Measurements from ENCODE around the gene TP53RK.

DNA sequence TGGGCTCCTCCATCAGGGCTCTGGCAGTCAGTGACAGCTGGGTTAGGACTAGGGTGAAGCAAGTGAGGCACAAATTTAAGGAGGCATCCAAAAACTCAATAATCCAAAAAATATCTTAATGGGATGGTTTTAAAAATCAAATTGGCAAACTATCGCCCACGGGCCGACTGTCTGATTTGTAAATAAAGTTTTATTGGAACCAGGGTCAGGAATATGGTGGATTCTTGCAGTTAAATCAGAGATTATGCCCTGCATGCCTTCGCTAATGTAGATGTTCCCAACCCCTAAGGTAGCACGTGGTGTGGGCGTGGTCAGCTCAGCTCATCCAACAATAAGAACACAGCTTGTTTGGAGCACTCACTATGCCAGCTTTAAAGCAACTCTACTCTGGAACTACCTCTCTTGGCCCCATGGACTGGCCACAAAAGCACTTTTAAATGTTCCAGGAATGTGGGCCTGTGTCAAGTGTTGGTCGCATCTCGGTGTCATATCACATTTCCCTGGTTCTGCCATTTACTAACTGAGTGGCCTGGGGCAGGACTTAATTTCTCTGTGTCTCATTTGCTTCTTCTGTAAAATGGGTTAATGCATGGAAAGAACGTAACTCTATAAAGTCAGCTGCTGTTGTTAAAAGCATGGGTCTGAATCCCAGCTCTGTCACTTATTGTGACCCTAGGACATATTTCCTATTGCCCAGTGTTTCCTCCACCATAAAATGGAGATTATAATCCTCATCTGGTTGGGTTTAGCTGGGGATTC is 7.0 kb downstream of the TP53RK start:
- TF ChIP-seq POLR2A (IDR thresholded peaks at IDR 0.05) = no peak
- TF ChIP-seq, protein P1, sequence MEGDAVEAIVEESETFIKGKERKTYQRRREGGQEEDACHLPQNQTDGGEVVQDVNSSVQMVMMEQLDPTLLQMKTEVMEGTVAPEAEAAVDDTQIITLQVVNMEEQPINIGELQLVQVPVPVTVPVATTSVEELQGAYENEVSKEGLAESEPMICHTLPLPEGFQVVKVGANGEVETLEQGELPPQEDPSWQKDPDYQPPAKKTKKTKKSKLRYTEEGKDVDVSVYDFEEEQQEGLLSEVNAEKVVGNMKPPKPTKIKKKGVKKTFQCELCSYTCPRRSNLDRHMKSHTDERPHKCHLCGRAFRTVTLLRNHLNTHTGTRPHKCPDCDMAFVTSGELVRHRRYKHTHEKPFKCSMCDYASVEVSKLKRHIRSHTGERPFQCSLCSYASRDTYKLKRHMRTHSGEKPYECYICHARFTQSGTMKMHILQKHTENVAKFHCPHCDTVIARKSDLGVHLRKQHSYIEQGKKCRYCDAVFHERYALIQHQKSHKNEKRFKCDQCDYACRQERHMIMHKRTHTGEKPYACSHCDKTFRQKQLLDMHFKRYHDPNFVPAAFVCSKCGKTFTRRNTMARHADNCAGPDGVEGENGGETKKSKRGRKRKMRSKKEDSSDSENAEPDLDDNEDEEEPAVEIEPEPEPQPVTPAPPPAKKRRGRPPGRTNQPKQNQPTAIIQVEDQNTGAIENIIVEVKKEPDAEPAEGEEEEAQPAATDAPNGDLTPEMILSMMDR (IDR thresholded peaks at IDR 0.05) = no peak
